IMR-90 (cell line): ENCODE measurements around the gene PRR5. TPM values are rescaled to one million over a fixed set of nuclear protein-coding genes. Genes with fewer than 3 reads are reported as not detected.

Experiments used
- MAFK ChIP-seq: IDR thresholded peaks from 2 replicates; pipeline ENCODE4 v1.6.1; 2012; ENCODE audit warnings: low read depth, low read length, improper control_type of control experiment
- MXI1 ChIP-seq: IDR thresholded peaks from 2 replicates; pipeline ENCODE4 v1.6.1; 2012; ENCODE audit warnings: low read depth, mild to moderate bottlenecking, low read length, moderate library complexity, borderline replicate concordance
- polyA plus RNA-seq, 3 experiments: library from polyadenylated mRNA; depleted of rRNA; stranded (reverse); fragments of >200 nt; gene quantifications; 2 replicates each; pipeline ENCODE4 v1.2.3, GENCODE V29; 2012; ENCODE audit warnings: low replicate concordance in 1 of 3
- total RNA-seq: library from RNA; depleted of rRNA; stranded (reverse); fragments of >200 nt; gene quantifications from 2 replicates; pipeline ENCODE4 v1.2.3, GENCODE V29; 2012
- TF ChIP-seq, protein P1 (sequence below): conservative IDR thresholded peaks from 2 replicates; pipeline ENCODE4 v1.5.1; 2012; ENCODE audit warnings: mild to moderate bottlenecking, low read depth, low read length, improper control_type of control experiment

The PRR5 gene
- total and polyA plus RNA-seq, 2 of the 4 experiments (the other 2 are of a cell fraction): 8.1 to 24.3 TPM

GRCh38 chr22:44661659-44662569, 40.1 kb upstream of the PRR5 start (continued):
- TF ChIP-seq, protein P1, sequence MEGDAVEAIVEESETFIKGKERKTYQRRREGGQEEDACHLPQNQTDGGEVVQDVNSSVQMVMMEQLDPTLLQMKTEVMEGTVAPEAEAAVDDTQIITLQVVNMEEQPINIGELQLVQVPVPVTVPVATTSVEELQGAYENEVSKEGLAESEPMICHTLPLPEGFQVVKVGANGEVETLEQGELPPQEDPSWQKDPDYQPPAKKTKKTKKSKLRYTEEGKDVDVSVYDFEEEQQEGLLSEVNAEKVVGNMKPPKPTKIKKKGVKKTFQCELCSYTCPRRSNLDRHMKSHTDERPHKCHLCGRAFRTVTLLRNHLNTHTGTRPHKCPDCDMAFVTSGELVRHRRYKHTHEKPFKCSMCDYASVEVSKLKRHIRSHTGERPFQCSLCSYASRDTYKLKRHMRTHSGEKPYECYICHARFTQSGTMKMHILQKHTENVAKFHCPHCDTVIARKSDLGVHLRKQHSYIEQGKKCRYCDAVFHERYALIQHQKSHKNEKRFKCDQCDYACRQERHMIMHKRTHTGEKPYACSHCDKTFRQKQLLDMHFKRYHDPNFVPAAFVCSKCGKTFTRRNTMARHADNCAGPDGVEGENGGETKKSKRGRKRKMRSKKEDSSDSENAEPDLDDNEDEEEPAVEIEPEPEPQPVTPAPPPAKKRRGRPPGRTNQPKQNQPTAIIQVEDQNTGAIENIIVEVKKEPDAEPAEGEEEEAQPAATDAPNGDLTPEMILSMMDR: no peak
- no peak for TF ChIP-seq MXI1
- no peak for TF ChIP-seq MAFK
